GM21528 (cell line): ENCODE measurements around the gene CEP70.
A peak's percentile ranks its signal among the peaks of the same experiment; 100 is the strongest.
"Not testable (repeated sequence)": the region's sequence is repeated elsewhere in the genome, so short reads cannot be mapped to it uniquely, and the experiment has no call there.

Experiments used
- ATAC-seq: cut with Tn5 transposase; IDR thresholded peaks from one replicate; pipeline ENCODE4 v1.9.1; 2021; ENCODE audit warnings: mild to moderate bottlenecking, moderate library complexity; ENCODE audit not compliant: unreplicated experiment, low FRiP score

CEP70 gene

GRCh38 chr3:138593488-138594149 lies 441 bp downstream of the CEP70 start:
- ATAC-seq: no peak

DNA sequence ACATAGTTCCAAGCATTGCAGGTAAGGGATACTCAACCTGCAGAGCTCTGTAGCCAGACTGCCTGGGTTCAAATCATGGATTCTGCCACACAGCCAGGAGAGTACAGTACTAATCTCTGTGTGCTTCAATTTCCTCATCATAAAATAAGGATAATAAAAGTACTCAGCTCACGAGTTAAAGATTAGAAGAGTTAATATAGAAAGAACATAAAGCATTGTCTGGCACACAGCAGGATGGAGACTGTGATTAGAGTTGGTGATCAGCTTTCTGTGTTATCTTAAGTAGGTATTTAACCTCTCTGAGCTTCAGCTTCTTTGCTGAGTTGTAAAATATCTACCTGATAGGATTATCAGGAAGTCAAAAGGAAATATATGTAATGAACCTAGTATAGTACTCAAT lies 2.7 kb downstream of the CEP70 start:
- no peak for ATAC-seq

DNA sequence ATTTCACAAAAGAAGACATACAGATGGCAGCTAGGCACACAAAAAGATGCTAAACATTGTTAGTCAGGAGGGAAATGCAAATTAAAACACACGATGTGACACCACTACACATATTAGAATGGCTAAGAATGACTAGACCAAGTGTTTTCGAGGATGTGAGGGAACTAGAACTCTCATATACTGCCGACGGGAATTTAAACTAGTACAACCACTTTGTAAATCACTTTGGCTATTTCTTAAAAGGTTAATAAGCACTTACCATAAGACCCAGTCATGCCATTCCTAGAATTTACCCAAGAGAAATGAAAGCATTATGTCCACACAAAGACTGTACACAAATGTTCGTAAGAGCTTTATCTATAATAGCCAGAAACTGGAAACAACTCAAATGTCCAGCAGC lies 5.6 kb downstream of the CEP70 start:
- ATAC-seq: no peak

- ATAC-seq: no peak
Measured at GRCh38 chr3:138587374-138587773, 6.7 kb downstream of the CEP70 start.

DNA sequence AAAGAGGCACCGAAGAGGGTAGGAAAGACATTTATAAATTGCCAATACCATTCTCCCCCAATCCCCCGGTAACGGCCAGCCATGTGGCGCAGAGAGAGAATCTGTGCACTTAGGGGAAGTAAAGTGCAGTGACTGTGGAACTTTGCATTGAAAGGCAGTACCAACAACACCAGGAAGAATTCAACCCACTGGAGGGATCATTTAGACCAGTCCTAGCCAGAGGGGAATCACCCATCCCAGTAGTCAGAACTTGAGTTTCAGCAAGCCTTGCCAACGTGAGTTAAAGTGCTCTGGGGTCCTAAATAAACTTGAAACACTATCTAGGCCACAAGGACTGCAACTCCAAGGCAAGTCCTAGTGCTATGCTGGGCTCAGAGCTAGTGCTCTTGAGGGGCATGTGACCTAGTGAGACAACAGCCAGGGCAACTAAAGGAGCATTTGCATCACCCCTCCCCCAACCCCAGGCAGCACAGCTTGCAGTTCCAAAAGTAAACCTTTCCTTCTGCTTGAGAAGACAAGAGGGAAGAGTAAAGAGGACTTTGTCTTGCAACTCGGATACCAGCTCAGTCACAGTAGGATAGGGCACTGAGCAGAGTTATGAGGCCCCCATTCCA lies 15.0 kb downstream of the CEP70 start:
- no peak for ATAC-seq

DNA sequence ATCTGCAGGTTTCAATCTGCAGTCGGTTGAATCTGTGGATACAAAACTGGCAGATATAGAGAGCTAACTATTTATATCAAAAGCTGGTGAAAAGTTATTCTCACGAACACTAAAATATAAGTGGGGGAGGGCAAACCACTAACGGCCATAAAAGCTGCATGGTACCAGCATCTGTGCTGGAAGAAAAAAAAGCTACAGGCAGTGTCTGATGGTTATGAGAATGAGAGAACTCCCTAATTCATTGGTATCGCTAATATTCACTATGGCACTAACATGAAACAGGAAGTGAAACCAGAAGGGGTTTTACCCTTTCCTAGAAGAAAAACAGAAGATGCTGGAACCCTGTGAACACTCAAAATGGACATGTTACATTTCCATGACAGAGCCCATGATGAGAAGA lies 15.9 kb downstream of the CEP70 start:
- peak; percentile 76 for ATAC-seq

DNA sequence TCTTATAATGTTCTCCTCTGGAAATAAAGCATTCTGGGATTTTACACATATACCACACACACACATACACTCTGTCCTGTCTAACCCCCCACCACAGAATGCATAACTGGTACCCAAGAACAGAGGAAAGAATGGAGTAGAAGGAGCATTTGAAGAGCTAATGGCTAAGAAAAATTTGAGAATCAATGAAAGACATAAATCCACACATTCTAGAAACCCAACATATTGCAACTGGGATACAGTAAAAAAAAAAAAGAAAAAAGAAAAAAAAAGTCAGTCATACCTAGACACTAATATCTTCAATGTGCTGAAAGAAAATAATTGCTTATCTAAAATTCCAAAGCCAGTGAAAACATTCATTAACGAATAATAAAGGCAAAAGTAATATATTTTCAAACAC lies 20.9 kb downstream of the CEP70 start:
- no peak for ATAC-seq

GRCh38 chr3:138569624-138570023 lies 24.4 kb downstream of the CEP70 start:
- ATAC-seq: not testable (repeated sequence)

- ATAC-seq: no peak
Measured at GRCh38 chr3:138569090-138569489, 25.0 kb downstream of the CEP70 start.

GRCh38 chr3:138567403-138567802 lies 26.7 kb downstream of the CEP70 start:
- ATAC-seq: no peak

GRCh38 chr3:138566293-138566692 lies 27.8 kb downstream of the CEP70 start:
- not testable (repeated sequence) for ATAC-seq

DNA sequence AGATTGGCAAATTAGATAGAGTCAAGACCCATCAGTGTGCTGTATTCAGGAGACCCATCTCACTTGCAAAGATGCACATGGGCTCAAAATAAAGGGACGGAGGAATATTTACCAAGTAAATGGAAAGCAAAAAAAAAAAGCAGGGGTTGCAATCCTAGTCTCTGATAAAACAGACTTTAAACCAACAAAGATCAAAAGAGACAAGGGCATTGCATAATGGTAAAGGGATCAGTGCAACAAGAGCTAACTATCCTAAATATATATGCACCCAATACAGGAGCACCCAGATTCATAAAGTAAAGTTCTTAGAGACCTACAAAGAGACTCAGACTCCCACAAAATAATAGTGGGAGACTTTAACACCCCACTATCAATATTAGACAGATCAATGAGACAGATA lies 31.2 kb downstream of the CEP70 start:
- not testable (repeated sequence) for ATAC-seq

DNA sequence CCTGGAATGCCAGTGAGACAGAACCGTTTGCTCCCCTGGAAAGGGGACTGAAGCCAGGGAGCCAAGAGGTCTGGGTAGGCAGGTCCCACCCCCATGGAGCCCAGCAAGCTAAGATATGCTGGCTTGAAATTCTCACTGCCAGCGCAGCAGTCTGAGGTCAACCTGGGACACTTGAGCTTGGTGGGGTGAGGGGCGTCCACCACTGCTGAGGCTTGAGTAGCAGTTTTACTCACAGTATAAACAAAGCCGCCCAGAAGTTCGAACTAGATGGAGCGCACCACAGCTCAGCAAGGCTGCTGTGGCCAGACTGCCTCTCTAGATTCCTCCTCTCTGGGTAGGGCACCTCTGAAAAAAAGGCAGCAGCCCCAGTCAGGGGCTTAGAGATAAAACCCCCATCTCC lies 33.6 kb downstream of the CEP70 start:
- no peak for ATAC-seq

GRCh38 chr3:138559134-138559533 lies 34.9 kb downstream of the CEP70 start:
- no peak for ATAC-seq

DNA sequence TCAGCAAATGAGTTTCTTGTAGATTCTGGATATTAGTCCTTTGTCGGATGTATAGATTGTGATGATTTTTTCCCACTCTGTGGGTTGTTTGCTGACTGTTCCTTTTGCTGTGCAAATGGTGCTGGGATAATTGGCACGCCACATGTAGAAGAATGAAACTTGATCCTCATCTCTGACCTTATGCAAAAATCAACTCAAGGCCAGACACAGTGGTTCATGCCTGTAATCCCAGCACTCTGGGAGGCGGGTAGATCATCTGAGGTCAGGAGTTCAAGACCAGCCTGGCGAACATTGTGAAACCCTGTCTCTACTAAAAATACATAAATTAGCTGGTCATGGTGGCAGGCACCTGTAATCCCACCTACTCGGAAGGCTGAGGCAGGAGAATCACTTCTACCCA lies 39.3 kb downstream of the CEP70 start:
- not testable (repeated sequence) for ATAC-seq

- ATAC-seq: not testable (repeated sequence)
Measured at GRCh38 chr3:138550958-138551357, 43.1 kb downstream of the CEP70 start.

- no peak for ATAC-seq
Measured at GRCh38 chr3:138549179-138549977, 44.7 kb downstream of the CEP70 start.

GRCh38 chr3:138547342-138547975 lies 46.6 kb downstream of the CEP70 start:
- no peak for ATAC-seq

GRCh38 chr3:138544546-138544945 lies 49.5 kb downstream of the CEP70 start:
- no peak for ATAC-seq

GRCh38 chr3:138542977-138543376 lies 51.1 kb downstream of the CEP70 start:
- no peak for ATAC-seq

- no peak for ATAC-seq
Measured at GRCh38 chr3:138539352-138539751, 54.7 kb downstream of the CEP70 start.
